22Rv1 (cell line): ENCODE data around the gene WHRN.

Experiments used
- H3K27ac ChIP-seq: fragments of 450-650 bp; 2 replicates; pipeline ENCODE4 v1.5.1; 2017
- ZFX ChIP-seq: fragments of 450-650 bp; IDR thresholded peaks from 2 replicates; pipeline ENCODE4 v1.6.1; 2017; ENCODE audit warnings: antibody characterized with exemption, borderline replicate concordance
- TF ChIP-seq, protein P1 (sequence below): fragments of 450-650 bp; IDR thresholded peaks from 2 replicates; pipeline ENCODE4 v1.5.1; 2017; ENCODE audit warnings: mild to moderate bottlenecking

WHRN gene

DNA sequence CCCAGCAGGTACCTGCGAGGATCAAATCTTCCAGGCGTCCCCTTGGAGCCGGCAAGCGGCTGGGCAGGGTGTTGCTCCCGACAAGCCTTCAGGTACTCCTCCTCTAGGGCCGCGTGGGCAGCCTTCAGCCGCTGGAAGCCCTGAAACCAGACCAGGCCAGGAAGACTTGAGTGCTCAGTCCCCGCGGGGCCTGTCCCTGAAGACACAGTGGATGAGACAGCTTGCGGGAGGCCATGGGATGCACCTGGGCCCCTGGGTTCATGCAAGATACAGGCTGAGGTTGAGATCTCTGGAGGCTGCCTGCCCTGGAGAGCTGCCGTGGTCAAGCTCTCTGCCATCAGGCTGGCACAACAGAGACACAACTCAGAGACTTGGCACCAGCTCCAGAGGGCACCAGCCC is 142.9 kb downstream of the WHRN start:
- no peak overlapping the region for H3K27ac ChIP-seq
- TF ChIP-seq ZFX = no peak
- TF ChIP-seq, protein P1, sequence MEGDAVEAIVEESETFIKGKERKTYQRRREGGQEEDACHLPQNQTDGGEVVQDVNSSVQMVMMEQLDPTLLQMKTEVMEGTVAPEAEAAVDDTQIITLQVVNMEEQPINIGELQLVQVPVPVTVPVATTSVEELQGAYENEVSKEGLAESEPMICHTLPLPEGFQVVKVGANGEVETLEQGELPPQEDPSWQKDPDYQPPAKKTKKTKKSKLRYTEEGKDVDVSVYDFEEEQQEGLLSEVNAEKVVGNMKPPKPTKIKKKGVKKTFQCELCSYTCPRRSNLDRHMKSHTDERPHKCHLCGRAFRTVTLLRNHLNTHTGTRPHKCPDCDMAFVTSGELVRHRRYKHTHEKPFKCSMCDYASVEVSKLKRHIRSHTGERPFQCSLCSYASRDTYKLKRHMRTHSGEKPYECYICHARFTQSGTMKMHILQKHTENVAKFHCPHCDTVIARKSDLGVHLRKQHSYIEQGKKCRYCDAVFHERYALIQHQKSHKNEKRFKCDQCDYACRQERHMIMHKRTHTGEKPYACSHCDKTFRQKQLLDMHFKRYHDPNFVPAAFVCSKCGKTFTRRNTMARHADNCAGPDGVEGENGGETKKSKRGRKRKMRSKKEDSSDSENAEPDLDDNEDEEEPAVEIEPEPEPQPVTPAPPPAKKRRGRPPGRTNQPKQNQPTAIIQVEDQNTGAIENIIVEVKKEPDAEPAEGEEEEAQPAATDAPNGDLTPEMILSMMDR = no peak

DNA sequence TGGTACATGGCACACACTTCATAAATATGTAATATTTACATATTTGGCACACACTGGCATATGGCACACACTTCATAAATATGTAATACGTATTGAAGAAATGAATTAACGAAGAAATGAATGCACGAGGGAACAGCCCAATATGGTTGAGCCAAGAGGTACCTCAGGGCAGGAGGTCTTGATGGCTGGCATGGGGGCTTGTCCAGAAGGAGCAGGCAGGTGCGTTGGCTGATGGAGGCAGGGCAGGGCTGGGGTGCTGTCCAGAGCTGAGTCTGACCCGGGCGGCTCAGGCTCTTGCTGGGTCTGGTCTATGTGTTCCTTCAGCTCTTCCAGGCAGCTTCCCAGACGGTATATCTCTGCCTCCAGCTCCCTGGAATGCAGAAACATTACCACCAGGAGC is 143.7 kb downstream of the WHRN start:
- TF ChIP-seq, protein P1 = no peak
- no peak for TF ChIP-seq ZFX
- no peak overlapping the region for H3K27ac ChIP-seq

GRCh38 chr9:114359801-114360200 is 145.5 kb downstream of the WHRN start:
- TF ChIP-seq ZFX = no peak
- TF ChIP-seq, protein P1 = no peak
- H3K27ac ChIP-seq = no peak overlapping the region

DNA sequence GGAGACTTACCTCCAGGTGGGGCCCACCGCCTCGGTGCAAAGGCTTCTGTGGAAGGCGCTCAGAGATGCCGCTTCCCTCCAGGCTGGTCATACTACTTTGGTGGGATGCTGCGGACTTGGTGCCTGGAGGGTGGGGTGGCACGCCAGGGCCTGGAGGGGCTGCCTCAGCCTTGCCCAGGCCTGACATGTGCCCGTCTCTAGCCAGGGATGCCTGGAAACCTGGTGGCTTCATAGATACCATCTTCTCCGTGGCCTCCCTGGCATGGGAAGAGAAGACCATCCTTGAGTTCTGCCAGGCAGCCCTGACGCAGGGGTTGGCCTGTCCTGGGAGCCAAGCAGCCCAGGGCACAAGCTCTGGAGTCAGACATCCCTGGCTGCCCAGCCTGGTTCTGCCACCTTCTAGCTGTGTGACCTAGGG is 147.4 kb downstream of the WHRN start:
- H3K27ac ChIP-seq = no peak overlapping the region
- TF ChIP-seq, protein P1 = no peak
- TF ChIP-seq ZFX = no peak

DNA sequence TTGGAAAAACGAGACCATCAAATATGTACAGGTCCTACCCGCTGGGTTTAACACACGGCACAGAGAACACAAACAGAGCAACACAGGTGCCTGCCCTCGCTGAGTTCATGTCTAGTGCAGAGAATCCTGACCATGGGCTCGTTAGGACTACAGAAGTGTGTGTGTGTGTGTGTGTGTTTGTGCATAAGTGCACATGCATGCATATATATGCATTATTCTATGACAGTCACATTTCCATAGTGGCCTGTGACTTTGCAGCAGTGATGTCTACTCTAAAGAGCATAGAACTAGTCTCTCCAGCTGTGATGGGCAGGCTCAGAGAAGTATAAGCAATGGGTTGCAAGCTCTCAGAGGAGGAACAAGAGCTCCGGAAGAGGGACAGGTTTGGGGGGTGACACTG is 147.9 kb downstream of the WHRN start:
- H3K27ac ChIP-seq = no peak overlapping the region
- TF ChIP-seq, protein P1 = no peak
- TF ChIP-seq ZFX = no peak

GRCh38 chr9:114356792-114357191 is 148.5 kb downstream of the WHRN start:
- no peak overlapping the region for H3K27ac ChIP-seq
- TF ChIP-seq, protein P1 = no peak
- TF ChIP-seq ZFX = no peak

- TF ChIP-seq ZFX = no peak
- TF ChIP-seq, protein P1 = no peak
Observed at GRCh38 chr9:114355821-114356220, 149.5 kb downstream of the WHRN start.

More at GRCh38 chr9:114355821-114356220, 149.5 kb downstream of the WHRN start:
- no peak overlapping the region for H3K27ac ChIP-seq
